ENCODE data around the gene RAP1GDS1. TPM values are rescaled to one million over a fixed set of nuclear protein-coding genes. Genes with fewer than 3 reads are reported as not detected.

RAP1GDS1 gene
- total and polyA plus RNA-seq, 4 donors = 11.2 to 19.4 (median 16.0) TPM

DNA sequence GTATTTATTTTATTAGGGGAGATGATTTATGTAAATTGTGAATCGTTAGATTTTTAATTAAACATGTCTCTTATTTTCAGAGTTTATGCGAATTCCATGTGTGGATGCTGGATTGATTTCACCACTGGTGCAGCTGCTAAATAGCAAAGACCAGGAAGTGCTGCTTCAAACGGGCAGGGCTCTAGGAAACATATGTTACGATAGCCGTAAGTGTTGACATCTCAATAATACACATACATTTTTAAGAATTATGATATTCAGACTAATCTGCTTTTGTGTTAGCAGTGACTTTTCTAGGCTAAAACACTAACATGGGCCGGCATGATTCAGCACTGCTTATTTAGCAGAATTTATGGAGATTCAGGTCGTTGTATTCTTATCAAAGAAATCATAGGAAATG, 91.2 kb downstream of the RAP1GDS1 start:
- H3K4me3 ChIP-seq (ENCODE audit: low read depth in 1 of 3, low read length in 3 of 3) = no peak overlapping the region
- no peak overlapping the region for H3K27ac ChIP-seq (ENCODE audit: low read depth in 1 of 2, low read length in 2 of 2)
- no peaks in the 10 kb centered on the region for H3K27me3 ChIP-seq (ENCODE audit: control insufficient read depth in 4 of 4, insufficient read depth in 4 of 4, low read length in 3 of 4)
- TF ChIP-seq, protein P1, sequence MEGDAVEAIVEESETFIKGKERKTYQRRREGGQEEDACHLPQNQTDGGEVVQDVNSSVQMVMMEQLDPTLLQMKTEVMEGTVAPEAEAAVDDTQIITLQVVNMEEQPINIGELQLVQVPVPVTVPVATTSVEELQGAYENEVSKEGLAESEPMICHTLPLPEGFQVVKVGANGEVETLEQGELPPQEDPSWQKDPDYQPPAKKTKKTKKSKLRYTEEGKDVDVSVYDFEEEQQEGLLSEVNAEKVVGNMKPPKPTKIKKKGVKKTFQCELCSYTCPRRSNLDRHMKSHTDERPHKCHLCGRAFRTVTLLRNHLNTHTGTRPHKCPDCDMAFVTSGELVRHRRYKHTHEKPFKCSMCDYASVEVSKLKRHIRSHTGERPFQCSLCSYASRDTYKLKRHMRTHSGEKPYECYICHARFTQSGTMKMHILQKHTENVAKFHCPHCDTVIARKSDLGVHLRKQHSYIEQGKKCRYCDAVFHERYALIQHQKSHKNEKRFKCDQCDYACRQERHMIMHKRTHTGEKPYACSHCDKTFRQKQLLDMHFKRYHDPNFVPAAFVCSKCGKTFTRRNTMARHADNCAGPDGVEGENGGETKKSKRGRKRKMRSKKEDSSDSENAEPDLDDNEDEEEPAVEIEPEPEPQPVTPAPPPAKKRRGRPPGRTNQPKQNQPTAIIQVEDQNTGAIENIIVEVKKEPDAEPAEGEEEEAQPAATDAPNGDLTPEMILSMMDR (IDR thresholded peaks at IDR 0.05; ENCODE audit: low read depth, low read length, missing input control) = no peak
- TF ChIP-seq JUND (IDR thresholded peaks at IDR 0.05) = no peak
- no peak for TF ChIP-seq SP1 (IDR thresholded peaks at IDR 0.05)
- TF ChIP-seq, protein P2, sequence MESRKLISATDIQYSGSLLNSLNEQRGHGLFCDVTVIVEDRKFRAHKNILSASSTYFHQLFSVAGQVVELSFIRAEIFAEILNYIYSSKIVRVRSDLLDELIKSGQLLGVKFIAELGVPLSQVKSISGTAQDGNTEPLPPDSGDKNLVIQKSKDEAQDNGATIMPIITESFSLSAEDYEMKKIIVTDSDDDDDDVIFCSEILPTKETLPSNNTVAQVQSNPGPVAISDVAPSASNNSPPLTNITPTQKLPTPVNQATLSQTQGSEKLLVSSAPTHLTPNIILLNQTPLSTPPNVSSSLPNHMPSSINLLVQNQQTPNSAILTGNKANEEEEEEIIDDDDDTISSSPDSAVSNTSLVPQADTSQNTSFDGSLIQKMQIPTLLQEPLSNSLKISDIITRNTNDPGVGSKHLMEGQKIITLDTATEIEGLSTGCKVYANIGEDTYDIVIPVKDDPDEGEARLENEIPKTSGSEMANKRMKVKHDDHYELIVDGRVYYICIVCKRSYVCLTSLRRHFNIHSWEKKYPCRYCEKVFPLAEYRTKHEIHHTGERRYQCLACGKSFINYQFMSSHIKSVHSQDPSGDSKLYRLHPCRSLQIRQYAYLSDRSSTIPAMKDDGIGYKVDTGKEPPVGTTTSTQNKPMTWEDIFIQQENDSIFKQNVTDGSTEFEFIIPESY (IDR thresholded peaks at IDR 0.05) = no peak
- TF ChIP-seq FOXA1 (IDR thresholded peaks at IDR 0.05) = no peak
- no peak for TF ChIP-seq GABPA (IDR thresholded peaks at IDR 0.05 in 1 of 2, conservative IDR thresholded peaks at IDR 0.05 in 1 of 2)
- no peak for DNase-seq (ENCODE audit: low spot score)
- 73% methylated on average over 7 of the region's 7 CpGs for WGBS
- H3K9me3 ChIP-seq (ENCODE audit: control insufficient read depth in 4 of 4, low read length in 3 of 4) = no peaks in the 10 kb centered on the region
- H3K4me1 ChIP-seq (ENCODE audit: control insufficient read depth in 4 of 4, insufficient read depth in 4 of 4, low read length in 3 of 4) = no peaks in the 10 kb centered on the region
- H3K36me3 ChIP-seq (ENCODE audit: control insufficient read depth in 4 of 4, insufficient read depth in 3 of 4, low read depth in 1 of 4, low read length in 3 of 4) = peaks cover 0 to 3% (median 1%) of the 10 kb centered on the region in 4 donors
- no peak overlapping the region for H3K9ac ChIP-seq (ENCODE audit: low read depth in 1 of 2, low read length in 2 of 2)

DNA sequence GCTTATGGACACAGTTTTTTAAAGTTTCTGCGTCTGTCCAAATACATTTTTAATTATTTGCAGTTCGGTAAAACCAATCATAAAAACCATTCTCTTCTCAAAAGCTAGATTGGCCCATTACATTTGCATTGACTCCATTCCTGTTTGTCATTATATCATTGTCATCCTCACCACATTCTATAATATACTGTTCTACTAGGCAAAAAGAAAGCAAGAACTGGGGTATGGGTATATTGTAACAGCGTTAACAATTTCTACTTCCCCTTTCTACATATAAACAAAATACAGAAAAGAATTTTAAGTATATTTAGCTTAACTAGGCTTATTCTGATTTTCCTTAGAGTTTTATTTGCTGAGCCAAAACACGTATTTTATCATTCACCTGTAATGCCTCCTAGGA, 91.8 kb downstream of the RAP1GDS1 start:
- Histone ChIP-seq H3K4me3 (ENCODE audit: low read depth in 1 of 3, low read length in 3 of 3) (no peak overlapping the region), H3K9me3 (ENCODE audit: control insufficient read depth in 4 of 4, low read length in 3 of 4) (no peaks in the 10 kb centered on the region), H3K36me3 (ENCODE audit: control insufficient read depth in 4 of 4, insufficient read depth in 3 of 4, low read depth in 1 of 4, low read length in 3 of 4) (peaks cover 0 to 3% (median 0%) of the 10 kb centered on the region in 4 donors), H3K27ac (ENCODE audit: low read depth in 1 of 2, low read length in 2 of 2) (no peak overlapping the region), H3K9ac (ENCODE audit: low read depth in 1 of 2, low read length in 2 of 2) (no peak overlapping the region), H3K4me1 (ENCODE audit: control insufficient read depth in 4 of 4, insufficient read depth in 4 of 4, low read length in 3 of 4) (no peaks in the 10 kb centered on the region), H3K27me3 (ENCODE audit: control insufficient read depth in 4 of 4, insufficient read depth in 4 of 4, low read length in 3 of 4) (no peaks in the 10 kb centered on the region)
- DNase-seq (ENCODE audit: low spot score) = no peak
- 85% methylated on average over 4 of the region's 4 CpGs for WGBS
- TF ChIP-seq, protein P2 (IDR thresholded peaks at IDR 0.05) = no peak
- TF ChIP-seq RXRA (IDR thresholded peaks at IDR 0.05) = no peak
- no peak for TF ChIP-seq NR2F2 (IDR thresholded peaks at IDR 0.05)
- no peak for TF ChIP-seq EGR1 (IDR thresholded peaks at IDR 0.05; ENCODE audit: low read depth in 2 of 2)
- TF ChIP-seq YY1 (IDR thresholded peaks at IDR 0.05) = no peak
- TF ChIP-seq SP1 (IDR thresholded peaks at IDR 0.05) = no peak
- TF ChIP-seq, protein P1 (IDR thresholded peaks at IDR 0.05; ENCODE audit: low read depth, low read length, missing input control) = no peak
